Lower leg skin (tissue), 4 donors: ENCODE measurements around the gene PCCA. TPM values are rescaled to one million over a fixed set of nuclear protein-coding genes. Genes with fewer than 3 reads are reported as not detected.

ENCODE experiments used
- DNase-seq, 2 donors: peaks; one replicate each; pipeline ENCODE4 v3.0.0-alpha.2; 2019; ENCODE audit warnings: low spot score in 2 of 2
- H3K4me3 ChIP-seq: fragments of 200-600 bp; sonication (generic); 2 replicates; pipeline ENCODE4 v1.5.1; 2017; ENCODE audit warnings: mild to moderate bottlenecking, low read depth; ENCODE audit not compliant: poor library complexity, severe bottlenecking
- CTCF ChIP-seq, 3 donors: fragments of 450-650 bp; IDR thresholded peaks; one replicate each; pipeline ENCODE4 v1.5.1; 2016; ENCODE audit warnings: antibody characterized with exemption in 3 of 3, mild to moderate bottlenecking in 3 of 3, moderate library complexity in 2 of 3
- POLR2A ChIP-seq, 2 donors: fragments of 450-650 bp; IDR thresholded peaks; one replicate each; pipeline ENCODE4 v1.6.1; 2016 to 2017; ENCODE audit warnings: antibody characterized with exemption in 2 of 2, mild to moderate bottlenecking in 1 of 2, moderate library complexity in 1 of 2
- WGBS, 2 donors: methylation state at CpG; one replicate each; pipeline ENCODE4 v1.1.5; 2018; 5-methylcytosine and 5-hydroxymethylcytosine counted together
- intact Hi-C: fragments of 100-400 bp; cut with DNase I; formaldehyde crosslinking; loops from one replicate; pipeline ENCODE4 v1.15.0; 2023; ENCODE audit warnings: low total_unique reads
- total RNA-seq, 4 donors: library from RNA; depleted of rRNA; stranded (reverse); fragments of >200 nt; gene quantifications; one replicate each; pipeline ENCODE4 v1.1.0, GENCODE V29; 2016

PCCA gene
- total RNA-seq, 4 donors from 2014 or later = 24.3 to 34.2 (median 26.2) TPM

DNA sequence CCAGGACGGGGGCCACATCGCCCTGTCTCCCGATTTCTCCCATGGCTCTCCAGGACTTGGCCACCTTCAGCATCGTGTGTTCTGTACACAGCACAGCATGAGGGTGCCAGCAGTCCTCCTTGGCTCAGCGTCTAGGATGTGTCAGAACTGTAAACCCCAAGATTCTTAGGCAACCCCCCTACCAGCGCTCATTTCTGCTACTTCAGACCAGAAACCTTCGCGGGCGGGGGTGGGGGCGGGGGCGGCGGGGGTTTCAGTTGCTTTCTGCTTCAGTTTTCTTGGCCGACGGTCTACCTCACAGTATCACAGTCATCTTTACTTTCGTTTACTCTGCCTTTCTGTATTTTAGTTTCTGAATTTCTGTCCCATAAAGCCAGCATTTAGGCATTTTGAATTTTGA, 417.3 kb downstream of the PCCA start:
- no peak for DNase-seq
- H3K4me3 ChIP-seq = no peak overlapping the region
- intact Hi-C loops = no loop called here
- WGBS, 2 donors = 93 to 95% methylated on average over 15 of the region's 15 CpGs
- TF ChIP-seq POLR2A (IDR thresholded peaks at IDR 0.05) = no peak
- no peak for TF ChIP-seq CTCF (IDR thresholded peaks at IDR 0.05)

DNA sequence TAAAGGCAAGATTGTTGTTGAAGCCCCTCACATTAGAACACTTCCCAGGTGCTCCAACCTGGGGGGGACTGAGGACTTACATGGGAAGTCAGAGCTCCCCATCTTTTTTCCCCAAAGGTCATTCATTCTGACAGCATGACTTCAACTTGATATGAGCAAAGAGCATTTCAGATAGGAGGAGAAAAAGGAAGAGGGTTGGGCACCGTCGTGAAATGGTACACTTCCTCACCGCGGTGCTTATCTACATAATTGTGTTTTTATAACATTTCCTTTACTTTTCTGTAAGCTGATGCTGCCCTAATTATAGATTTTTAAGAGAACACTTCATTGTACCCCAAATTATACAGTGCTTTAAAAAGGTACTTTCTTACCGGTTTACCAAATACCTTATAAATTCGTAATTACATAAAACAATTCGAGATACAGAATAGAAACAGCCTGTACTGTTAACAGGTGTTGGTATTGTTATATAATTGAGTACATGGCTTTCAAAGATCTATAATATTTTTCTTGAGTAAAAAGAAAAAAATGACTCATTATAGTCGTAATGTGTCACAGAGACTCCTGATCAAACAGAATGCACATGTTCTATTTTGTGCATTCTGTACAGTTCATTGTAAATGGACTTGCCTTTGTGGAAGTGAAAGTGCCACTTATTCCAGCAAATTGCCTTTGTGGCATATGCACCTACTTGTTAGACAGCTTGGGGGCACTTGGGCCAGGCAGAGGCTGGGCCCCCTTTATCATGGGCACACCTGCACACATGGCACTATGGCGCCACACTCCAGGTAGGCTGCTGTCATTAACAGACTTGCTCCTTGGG, 417.9 kb downstream of the PCCA start:
- DNase-seq = no peak
- TF ChIP-seq CTCF (IDR thresholded peaks at IDR 0.05) = no peak
- no peak for TF ChIP-seq POLR2A (IDR thresholded peaks at IDR 0.05)
- H3K4me3 ChIP-seq = no peak overlapping the region
- 83 to 89% methylated on average over 9 of the region's 9 CpGs for WGBS, 2 donors
- intact Hi-C loops = no loop called here

- intact Hi-C loops = no loop called here
Measured at GRCh38 chr13:100508455-100508854, 419.6 kb downstream of the PCCA start.

DNA sequence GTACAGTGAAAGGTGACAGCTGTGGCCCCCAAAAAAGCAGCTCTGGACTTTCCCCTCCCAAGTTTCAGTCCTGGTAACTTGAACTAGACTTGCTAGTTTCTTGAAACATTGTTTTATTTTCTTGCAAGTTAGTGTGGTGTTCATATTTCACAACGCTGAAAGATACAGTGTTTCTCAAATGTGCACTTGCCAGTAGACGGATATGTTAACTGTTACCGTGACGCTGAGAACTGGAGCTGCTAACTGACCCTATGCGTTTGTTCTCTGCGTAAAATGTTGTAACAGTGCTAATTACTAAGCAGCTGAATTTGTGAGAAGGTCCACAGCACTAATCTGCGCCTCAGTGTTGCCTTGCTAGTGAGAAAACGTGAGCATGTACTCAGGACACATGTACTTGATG, 420.1 kb downstream of the PCCA start:
- WGBS, 2 donors = 88 to 89% methylated on average over 8 of the region's 8 CpGs
- TF ChIP-seq CTCF (IDR thresholded peaks at IDR 0.05) (no peak), POLR2A (IDR thresholded peaks at IDR 0.05) (no peak)

More at GRCh38 chr13:100508455-100508854, 419.6 kb downstream of the PCCA start:
- no peak for TF ChIP-seq POLR2A (IDR thresholded peaks at IDR 0.05)
- no peak for TF ChIP-seq CTCF (IDR thresholded peaks at IDR 0.05)
- no peak overlapping the region for H3K4me3 ChIP-seq
- 84 to 87% methylated on average over 6 of the region's 6 CpGs for WGBS, 2 donors
- DNase-seq = no peak

GRCh38 chr13:100510208-100510957, 421.5 kb downstream of the PCCA start:
- 93% methylated on average over 11 of the region's 11 CpGs for WGBS, 2 donors
- intact Hi-C loops = loop anchor here (10.0 kb wide), 1 partner anchor 856 kb away; no protein-coding TSS in a partner anchor
- no peak for DNase-seq
- TF ChIP-seq CTCF (IDR thresholded peaks at IDR 0.05) (no peak), POLR2A (IDR thresholded peaks at IDR 0.05) (no peak)
- no peak overlapping the region for H3K4me3 ChIP-seq

More for the DNA sequence above, 420.1 kb downstream of the PCCA start:
- no peak overlapping the region for H3K4me3 ChIP-seq
- intact Hi-C loops = no loop called here
- DNase-seq = no peak
